Upper lobe of left lung (tissue), 4 donors: Measurements from ENCODE around the gene MLF1.

Source experiments
- POLR2A ChIP-seq, 4 donors: fragments of 450-650 bp; IDR thresholded peaks; one replicate each; pipeline ENCODE4 v1.5.1; 2016 to 2017; ENCODE audit warnings: antibody characterized with exemption in 4 of 4, mild to moderate bottlenecking in 2 of 4
- POLR2AphosphoS5 ChIP-seq, 2 donors: sonication (generic); formaldehyde crosslinking; IDR thresholded peaks; one replicate each; pipeline ENCODE4 v1.5.1; 2017; ENCODE audit warnings: antibody characterized with exemption in 2 of 2
- TF ChIP-seq, protein P1 (sequence below), 6 experiments: fragments of 450-650 bp in 4 of 6; fragments of 200-600 bp in 2 of 6; sonication (generic) in 2 of 6; IDR thresholded peaks; one replicate each; pipeline ENCODE4 v1.5.1; 2016 to 2019; ENCODE audit warnings: antibody characterized with exemption in 6 of 6

DNA sequence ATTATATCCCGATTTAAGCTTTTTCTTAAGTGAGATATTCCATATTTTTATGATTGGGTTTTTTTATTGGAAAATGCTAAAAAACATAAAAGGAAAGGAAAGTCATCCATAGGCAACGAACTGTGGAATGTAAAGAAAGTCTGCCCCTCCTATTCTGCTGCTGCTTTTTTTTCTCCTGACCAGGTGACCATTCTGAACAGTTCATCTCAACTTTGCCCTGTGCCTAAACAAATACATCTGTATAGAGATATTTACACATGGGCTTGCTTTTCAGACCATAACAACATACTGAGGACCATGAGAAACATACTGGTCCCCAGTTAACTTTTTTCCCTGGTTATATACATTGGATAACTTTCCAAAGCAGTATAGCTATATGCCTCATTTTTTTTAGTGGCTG is 18.9 kb upstream of the MLF1 start:
- TF ChIP-seq, protein P1, sequence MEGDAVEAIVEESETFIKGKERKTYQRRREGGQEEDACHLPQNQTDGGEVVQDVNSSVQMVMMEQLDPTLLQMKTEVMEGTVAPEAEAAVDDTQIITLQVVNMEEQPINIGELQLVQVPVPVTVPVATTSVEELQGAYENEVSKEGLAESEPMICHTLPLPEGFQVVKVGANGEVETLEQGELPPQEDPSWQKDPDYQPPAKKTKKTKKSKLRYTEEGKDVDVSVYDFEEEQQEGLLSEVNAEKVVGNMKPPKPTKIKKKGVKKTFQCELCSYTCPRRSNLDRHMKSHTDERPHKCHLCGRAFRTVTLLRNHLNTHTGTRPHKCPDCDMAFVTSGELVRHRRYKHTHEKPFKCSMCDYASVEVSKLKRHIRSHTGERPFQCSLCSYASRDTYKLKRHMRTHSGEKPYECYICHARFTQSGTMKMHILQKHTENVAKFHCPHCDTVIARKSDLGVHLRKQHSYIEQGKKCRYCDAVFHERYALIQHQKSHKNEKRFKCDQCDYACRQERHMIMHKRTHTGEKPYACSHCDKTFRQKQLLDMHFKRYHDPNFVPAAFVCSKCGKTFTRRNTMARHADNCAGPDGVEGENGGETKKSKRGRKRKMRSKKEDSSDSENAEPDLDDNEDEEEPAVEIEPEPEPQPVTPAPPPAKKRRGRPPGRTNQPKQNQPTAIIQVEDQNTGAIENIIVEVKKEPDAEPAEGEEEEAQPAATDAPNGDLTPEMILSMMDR (IDR thresholded peaks at IDR 0.05): no peak
- no peak for TF ChIP-seq POLR2AphosphoS5 (IDR thresholded peaks at IDR 0.05)
- no peak for TF ChIP-seq POLR2A (IDR thresholded peaks at IDR 0.05)
